Nephron (organoid): ENCODE results near the gene NSFL1C.
"Not testable (repeated sequence)": the region's sequence is repeated elsewhere in the genome, so short reads cannot be mapped to it uniquely, and the experiment has no call there.

Experiments
- H3K27ac Mint-ChIP-seq, 3 experiments: 2 replicates each; pipeline ENCODE4 v1.8.0; 2020; ENCODE audit warnings: mixed read lengths in 3 of 3, mild to moderate bottlenecking in 2 of 3, moderate library complexity in 1 of 3
- H3K27me3 Mint-ChIP-seq: 2 replicates; pipeline ENCODE4 v1.8.0; 2021; ENCODE audit warnings: low read depth, mild to moderate bottlenecking, moderate library complexity, mixed read lengths
- H3K36me3 Mint-ChIP-seq: 2 replicates; pipeline ENCODE4 v1.8.0; 2020; ENCODE audit warnings: low read depth, mixed read lengths
- H3K4me1 Mint-ChIP-seq: 2 replicates; pipeline ENCODE4 v1.8.0; 2020; ENCODE audit warnings: mixed read lengths
- H3K4me3 Mint-ChIP-seq, 3 experiments: 2 replicates each; pipeline ENCODE4 v1.8.0; 2020; ENCODE audit warnings: mild to moderate bottlenecking in 3 of 3, mixed read lengths in 3 of 3, moderate library complexity in 2 of 3
- H3K9me3 Mint-ChIP-seq: 2 replicates; pipeline ENCODE4 v1.8.0; 2020; ENCODE audit warnings: mixed read lengths
- TF ChIP-seq, protein P1 (sequence below), 3 experiments: fragments of 200-600 bp; sonication (generic); IDR thresholded peaks; one replicate each; pipeline ENCODE4 v1.5.0; 2021; ENCODE audit warnings: antibody characterized with exemption in 3 of 3; ENCODE audit not compliant: unreplicated experiment in 3 of 3

NSFL1C gene

DNA sequence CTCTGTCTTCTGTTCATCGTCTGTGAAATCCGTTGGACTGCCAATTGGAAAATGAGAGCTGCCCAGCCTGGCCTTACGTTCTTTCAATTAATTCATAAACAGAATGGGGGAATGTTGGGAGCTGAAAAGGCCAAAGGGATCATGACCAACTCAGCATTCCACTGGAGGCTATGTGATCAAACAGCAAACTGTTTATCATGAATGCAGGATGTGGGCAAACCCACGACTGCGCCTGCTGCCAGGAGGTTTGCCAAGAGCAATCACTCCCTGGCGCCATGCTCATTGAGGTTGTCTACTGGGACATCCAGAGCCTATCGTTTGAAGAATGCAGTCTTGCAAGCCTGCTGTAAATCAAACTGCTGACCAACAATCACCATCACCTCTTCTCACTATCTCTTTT, 64.5 kb downstream of the NSFL1C start:
- TF ChIP-seq, protein P1, sequence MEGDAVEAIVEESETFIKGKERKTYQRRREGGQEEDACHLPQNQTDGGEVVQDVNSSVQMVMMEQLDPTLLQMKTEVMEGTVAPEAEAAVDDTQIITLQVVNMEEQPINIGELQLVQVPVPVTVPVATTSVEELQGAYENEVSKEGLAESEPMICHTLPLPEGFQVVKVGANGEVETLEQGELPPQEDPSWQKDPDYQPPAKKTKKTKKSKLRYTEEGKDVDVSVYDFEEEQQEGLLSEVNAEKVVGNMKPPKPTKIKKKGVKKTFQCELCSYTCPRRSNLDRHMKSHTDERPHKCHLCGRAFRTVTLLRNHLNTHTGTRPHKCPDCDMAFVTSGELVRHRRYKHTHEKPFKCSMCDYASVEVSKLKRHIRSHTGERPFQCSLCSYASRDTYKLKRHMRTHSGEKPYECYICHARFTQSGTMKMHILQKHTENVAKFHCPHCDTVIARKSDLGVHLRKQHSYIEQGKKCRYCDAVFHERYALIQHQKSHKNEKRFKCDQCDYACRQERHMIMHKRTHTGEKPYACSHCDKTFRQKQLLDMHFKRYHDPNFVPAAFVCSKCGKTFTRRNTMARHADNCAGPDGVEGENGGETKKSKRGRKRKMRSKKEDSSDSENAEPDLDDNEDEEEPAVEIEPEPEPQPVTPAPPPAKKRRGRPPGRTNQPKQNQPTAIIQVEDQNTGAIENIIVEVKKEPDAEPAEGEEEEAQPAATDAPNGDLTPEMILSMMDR (IDR thresholded peaks at IDR 0.05; ENCODE audit: unreplicated experiment in 3 of 3): no peak
- Mint-ChIP-seq H3K27me3 (peaks cover 17% of the 10 kb centered on the region), H3K27ac (no peak overlapping the region), H3K9me3 (no peaks in the 10 kb centered on the region), H3K4me3 (no peak overlapping the region), H3K4me1 (peaks cover 13% of the 10 kb centered on the region), H3K36me3 (no peaks in the 10 kb centered on the region)

- H3K27me3 Mint-ChIP-seq: peaks cover 20% of the 10 kb centered on the region
- no peaks in the 10 kb centered on the region for H3K36me3 Mint-ChIP-seq
These were observed 65.2 kb downstream of the NSFL1C start for GRCh38 chr20:1401451-1401907.

GRCh38 chr20:1399678-1400366, 66.8 kb downstream of the NSFL1C start:
- not testable (repeated sequence) for H3K36me3 Mint-ChIP-seq, H3K4me3 Mint-ChIP-seq, H3K9me3 Mint-ChIP-seq
- Mint-ChIP-seq H3K4me1 (peaks cover 13% of the 10 kb centered on the region), H3K27ac (peak overlapping the region; percentile 28 to 88 (median 46)), H3K27me3 (peaks cover 27% of the 10 kb centered on the region)

More at GRCh38 chr20:1401451-1401907, 65.2 kb downstream of the NSFL1C start:
- H3K9me3 Mint-ChIP-seq: no peaks in the 10 kb centered on the region
- H3K27ac Mint-ChIP-seq: peak overlapping the region in 1 of 3 experiments; percentile 27
- H3K4me1 Mint-ChIP-seq: peaks cover 13% of the 10 kb centered on the region
- H3K4me3 Mint-ChIP-seq: no peak overlapping the region
- TF ChIP-seq, protein P1 (IDR thresholded peaks at IDR 0.05; ENCODE audit: unreplicated experiment in 3 of 3): no peak

GRCh38 chr20:1398185-1398584, 68.5 kb downstream of the NSFL1C start:
- not testable (repeated sequence) for H3K36me3 Mint-ChIP-seq, H3K4me3 Mint-ChIP-seq, H3K9me3 Mint-ChIP-seq
- Mint-ChIP-seq H3K27ac (peak overlapping the region; percentile 84 to 88 (median 87)), H3K27me3 (peaks cover 35% of the 10 kb centered on the region), H3K4me1 (peaks cover 16% of the 10 kb centered on the region)

GRCh38 chr20:1397710-1398109, 68.9 kb downstream of the NSFL1C start:
- peaks cover 18% of the 10 kb centered on the region for H3K4me1 Mint-ChIP-seq
- peaks cover 35% of the 10 kb centered on the region for H3K27me3 Mint-ChIP-seq
- H3K9me3 Mint-ChIP-seq: no peaks in the 10 kb centered on the region
- peak overlapping the region; percentile 84 to 88 (median 87) for H3K27ac Mint-ChIP-seq
- H3K4me3 Mint-ChIP-seq: no peak overlapping the region
- TF ChIP-seq, protein P1 (IDR thresholded peaks at IDR 0.05; ENCODE audit: unreplicated experiment in 3 of 3): no peak
- no peaks in the 10 kb centered on the region for H3K36me3 Mint-ChIP-seq

DNA sequence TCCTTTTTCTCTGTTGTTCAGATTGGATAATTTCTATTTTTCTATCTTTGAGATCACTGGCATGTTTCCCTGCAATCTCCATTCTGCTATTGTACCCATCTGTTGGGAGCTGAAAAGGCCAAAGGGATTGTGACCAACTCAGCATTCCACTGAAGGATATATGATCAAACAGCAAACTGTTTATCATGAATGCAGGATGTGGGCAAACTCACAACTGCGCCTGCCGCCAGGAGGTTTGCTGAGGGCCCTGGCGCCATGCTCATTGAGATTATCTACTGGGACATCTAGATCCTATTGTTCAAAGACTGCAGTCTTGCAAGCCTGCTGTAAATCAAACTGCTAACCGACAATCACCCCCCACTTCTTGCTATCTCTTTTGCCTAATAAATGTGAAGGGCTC, 69.9 kb downstream of the NSFL1C start:
- Mint-ChIP-seq H3K4me1 (peaks cover 23% of the 10 kb centered on the region), H3K27me3 (peaks cover 31% of the 10 kb centered on the region), H3K27ac (peak overlapping the region in 1 of 3 experiments; percentile 48), H3K9me3 (no peaks in the 10 kb centered on the region), H3K36me3 (no peaks in the 10 kb centered on the region), H3K4me3 (peak overlapping the region in 1 of 3 experiments; percentile 23)
- TF ChIP-seq, protein P1 (IDR thresholded peaks at IDR 0.05; ENCODE audit: unreplicated experiment in 3 of 3): no peak

GRCh38 chr20:1396264-1396663, 70.4 kb downstream of the NSFL1C start:
- Mint-ChIP-seq H3K27ac (peak overlapping the region in 1 of 3 experiments; percentile 48), H3K4me3 (no peak overlapping the region), H3K4me1 (peaks cover 28% of the 10 kb centered on the region), H3K27me3 (peaks cover 31% of the 10 kb centered on the region), H3K9me3 (no peaks in the 10 kb centered on the region), H3K36me3 (no peaks in the 10 kb centered on the region)
- TF ChIP-seq, protein P1 (IDR thresholded peaks at IDR 0.05; ENCODE audit: unreplicated experiment in 3 of 3): no peak
